ENCODE data around the gene NIN.

The NIN gene

DNA sequence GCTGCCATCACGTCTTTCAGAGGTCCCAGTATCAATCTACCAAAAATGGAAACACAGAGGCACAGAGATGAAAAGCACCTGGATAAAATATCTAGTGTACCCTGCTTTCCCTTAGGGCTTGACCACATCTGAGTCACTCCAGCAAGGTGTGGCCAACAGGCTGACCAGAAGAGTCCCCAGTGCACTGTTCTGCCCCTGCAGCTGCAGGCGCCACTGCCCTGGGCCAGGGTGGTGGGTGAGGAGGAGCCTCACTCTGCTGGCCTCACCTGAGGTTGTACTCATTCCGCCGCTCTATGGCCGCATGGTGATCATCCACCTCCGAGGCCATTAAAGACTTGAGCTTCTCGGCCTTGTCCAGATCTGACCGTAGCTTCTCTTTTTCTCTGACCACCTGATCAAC is 60.4 kb downstream of the NIN start:
- no peak for FAIRE-seq
- DNase-seq (ENCODE audit: insufficient read length, low spot score), result no peak
- TF ChIP-seq CTCF (IDR thresholded peaks at IDR 0.05; ENCODE audit: insufficient read depth, missing control alignments), result no peak

- no peak for TF ChIP-seq CTCF (IDR thresholded peaks at IDR 0.05; ENCODE audit: insufficient read depth, missing control alignments)
These were observed 61.0 kb downstream of the NIN start for GRCh38 chr14:50769863-50770500.

GRCh38 chr14:50768680-50769079 is 62.3 kb downstream of the NIN start:
- no peak for TF ChIP-seq CTCF (IDR thresholded peaks at IDR 0.05; ENCODE audit: insufficient read depth, missing control alignments)
- no peak for DNase-seq (ENCODE audit: insufficient read length, low spot score)
- no peak for FAIRE-seq

More at GRCh38 chr14:50769863-50770500, 61.0 kb downstream of the NIN start:
- FAIRE-seq (no peak), DNase-seq (ENCODE audit: insufficient read length, low spot score) (no peak)

GRCh38 chr14:50766338-50766886 is 64.5 kb downstream of the NIN start:
- TF ChIP-seq CTCF (IDR thresholded peaks at IDR 0.05; ENCODE audit: insufficient read depth, missing control alignments), result no peak
- no peak for FAIRE-seq
- no peak for DNase-seq (ENCODE audit: insufficient read length, low spot score)

DNA sequence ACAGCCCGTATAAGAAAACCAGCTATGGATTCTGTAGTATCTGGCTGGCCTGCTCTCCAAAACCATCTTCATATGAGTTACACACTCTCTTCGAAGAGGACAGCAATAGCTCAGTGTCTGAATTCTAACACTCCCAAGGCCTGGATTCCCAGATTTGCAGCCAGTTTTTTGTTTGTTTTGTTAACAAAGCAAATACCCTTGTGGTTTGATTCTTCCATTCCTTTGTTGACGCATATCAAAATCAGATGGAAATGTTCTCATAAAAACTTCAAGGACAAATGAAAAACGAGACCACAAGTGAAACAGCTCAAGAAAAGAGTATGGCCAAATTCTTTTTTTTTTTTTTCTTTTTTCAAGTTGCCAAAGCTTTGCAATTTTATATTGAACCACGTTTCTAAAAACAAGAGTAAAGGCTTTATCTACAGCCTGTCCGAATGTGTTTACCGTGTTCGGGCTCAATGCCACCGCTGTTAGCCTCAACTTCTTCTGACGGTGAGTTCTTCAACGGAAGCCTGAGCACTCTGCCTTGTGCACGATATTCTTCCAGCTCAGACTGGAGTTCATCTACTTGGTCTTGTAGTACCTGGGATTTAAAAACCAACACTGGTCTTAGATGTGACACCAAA is 67.5 kb downstream of the NIN start:
- TF ChIP-seq CTCF (IDR thresholded peaks at IDR 0.05; ENCODE audit: insufficient read depth, missing control alignments), result no peak
- FAIRE-seq (no peak), DNase-seq (ENCODE audit: insufficient read length, low spot score) (no peak)

DNA sequence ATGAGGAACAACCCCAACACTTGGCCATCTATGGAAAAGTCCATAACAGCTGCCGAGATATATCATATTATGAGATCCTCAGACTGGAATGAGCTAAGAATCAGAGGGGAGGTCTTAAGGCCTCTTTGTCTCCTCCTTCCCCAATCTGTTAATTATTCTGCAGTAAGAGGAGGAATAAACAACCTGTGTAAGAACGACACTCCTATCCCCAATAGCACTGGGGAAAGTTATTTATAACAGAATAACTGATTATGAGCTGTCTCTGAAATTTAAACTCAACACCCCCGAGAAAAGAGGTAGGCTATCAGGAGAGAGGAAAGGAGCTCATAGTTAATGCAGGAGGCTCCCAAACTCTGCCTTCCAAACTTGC is 68.0 kb downstream of the NIN start:
- no peak for TF ChIP-seq CTCF (IDR thresholded peaks at IDR 0.05; ENCODE audit: insufficient read depth, missing control alignments)
- DNase-seq (ENCODE audit: insufficient read length, low spot score) (no peak), FAIRE-seq (no peak)
